Measurements from ENCODE around the gene SPEM1. TPM values are rescaled to one million over a fixed set of nuclear protein-coding genes. Genes with fewer than 3 reads are reported as not detected.

Gene SPEM1
- total RNA-seq, 2 donors from 2014 or later = not detected

DNA sequence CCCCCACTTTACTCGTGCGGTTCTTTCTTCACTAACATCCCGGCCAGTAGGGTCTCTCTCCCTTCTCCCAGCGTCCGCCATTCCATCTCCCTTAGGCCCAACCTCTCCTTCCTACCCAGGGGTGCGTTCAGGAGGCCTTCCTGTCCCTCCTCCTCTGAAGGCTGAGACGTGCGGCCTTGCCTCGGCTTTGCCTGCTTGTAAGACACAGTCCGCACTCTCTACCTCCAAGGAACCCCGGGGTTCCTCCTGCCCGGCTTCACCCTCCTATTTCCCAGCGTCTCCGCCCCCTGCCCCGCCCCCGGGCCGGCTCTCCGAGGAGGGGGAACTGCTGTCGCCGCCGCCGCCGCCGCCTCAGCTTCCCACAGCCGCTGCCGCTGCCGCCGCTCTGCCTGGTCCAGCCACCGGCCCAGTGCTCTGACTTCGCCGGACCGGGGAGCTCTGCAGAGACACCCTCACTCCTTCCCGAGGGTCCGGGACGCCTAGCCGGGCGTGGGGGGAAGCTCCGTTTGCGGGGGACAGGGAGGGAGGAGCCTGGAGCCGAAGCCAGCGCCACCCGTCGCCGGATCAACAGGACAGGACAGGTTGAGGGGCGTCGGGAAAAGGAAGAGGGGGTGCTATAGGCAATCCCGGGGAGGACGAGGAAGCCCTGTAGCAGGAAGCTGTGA is 18.0 kb downstream of the SPEM1 start:
- no peak overlapping the region for H3K4me3 ChIP-seq
- no peaks in the 10 kb centered on the region for H3K27me3 ChIP-seq
- H3K27ac ChIP-seq = peak overlapping the region in 1 of 4 donors; percentile 94
- WGBS, 2 donors = 50 to 87% methylated on average over 48 of the region's 48 CpGs
- peaks cover 49% of the 10 kb centered on the region for H3K4me1 ChIP-seq
- no peak for ATAC-seq
- intact Hi-C loops (cut with DNase I) = no loop called here
- H3K36me3 ChIP-seq (replicated peaks in 1 of 2; ENCODE audit: insufficient read depth in 1 of 2, low read depth in 2 of 2) = no peaks in the 10 kb centered on the region
- DNase-seq = peak; percentile 25 to 48 (median 34)
- TF ChIP-seq, protein P1, sequence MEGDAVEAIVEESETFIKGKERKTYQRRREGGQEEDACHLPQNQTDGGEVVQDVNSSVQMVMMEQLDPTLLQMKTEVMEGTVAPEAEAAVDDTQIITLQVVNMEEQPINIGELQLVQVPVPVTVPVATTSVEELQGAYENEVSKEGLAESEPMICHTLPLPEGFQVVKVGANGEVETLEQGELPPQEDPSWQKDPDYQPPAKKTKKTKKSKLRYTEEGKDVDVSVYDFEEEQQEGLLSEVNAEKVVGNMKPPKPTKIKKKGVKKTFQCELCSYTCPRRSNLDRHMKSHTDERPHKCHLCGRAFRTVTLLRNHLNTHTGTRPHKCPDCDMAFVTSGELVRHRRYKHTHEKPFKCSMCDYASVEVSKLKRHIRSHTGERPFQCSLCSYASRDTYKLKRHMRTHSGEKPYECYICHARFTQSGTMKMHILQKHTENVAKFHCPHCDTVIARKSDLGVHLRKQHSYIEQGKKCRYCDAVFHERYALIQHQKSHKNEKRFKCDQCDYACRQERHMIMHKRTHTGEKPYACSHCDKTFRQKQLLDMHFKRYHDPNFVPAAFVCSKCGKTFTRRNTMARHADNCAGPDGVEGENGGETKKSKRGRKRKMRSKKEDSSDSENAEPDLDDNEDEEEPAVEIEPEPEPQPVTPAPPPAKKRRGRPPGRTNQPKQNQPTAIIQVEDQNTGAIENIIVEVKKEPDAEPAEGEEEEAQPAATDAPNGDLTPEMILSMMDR (IDR thresholded peaks at IDR 0.05) = no peak
- TF ChIP-seq POLR2A (IDR thresholded peaks at IDR 0.05) = no peak
- H3K9me3 ChIP-seq = no peaks in the 10 kb centered on the region

DNA sequence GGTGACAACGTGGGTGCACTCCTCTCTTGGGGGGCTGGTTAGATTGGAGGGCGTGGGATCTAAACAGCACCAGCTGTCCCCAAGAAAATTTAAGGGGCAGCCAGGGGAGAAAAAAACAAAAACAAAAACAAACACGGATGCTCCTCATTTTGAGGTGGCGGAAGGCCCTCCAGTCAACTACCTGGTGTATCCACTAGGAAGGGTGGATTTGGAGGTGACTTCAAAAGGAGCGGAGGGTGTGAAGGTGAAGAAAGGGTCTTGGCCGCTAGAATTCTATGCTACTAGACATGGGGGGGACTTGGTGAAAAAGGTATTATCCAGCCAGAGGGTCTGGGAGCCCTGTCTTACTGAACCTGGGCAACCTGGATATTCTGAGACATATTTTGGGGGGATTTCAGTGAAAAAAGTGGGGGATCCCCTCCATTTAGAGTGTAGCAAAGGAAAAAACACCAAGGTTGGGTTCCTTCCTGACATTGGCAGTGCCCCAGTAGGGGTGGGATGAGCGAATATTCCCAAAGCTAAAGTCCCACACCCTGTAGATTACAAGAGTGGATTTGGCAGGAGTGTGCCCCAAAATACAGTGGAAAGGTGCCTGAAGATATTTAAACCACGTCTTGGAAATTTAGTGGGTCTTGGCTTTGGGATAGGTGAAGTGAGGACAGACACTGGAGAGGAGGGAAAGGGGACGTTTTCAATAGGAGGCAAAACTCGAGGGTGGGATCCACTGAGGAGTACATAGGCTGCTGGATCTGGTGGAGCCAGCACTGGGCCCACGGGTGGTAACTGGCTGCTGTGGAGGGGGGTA is 18.7 kb downstream of the SPEM1 start:
- no peak for TF ChIP-seq POLR2A (IDR thresholded peaks at IDR 0.05)
- TF ChIP-seq, protein P1 (IDR thresholded peaks at IDR 0.05) = no peak
- no peak for ATAC-seq
- Histone ChIP-seq H3K9me3 (no peaks in the 10 kb centered on the region), H3K4me3 (no peak overlapping the region), H3K27me3 (no peaks in the 10 kb centered on the region), H3K27ac (no peak overlapping the region), H3K36me3 (replicated peaks in 1 of 2; ENCODE audit: insufficient read depth in 1 of 2, low read depth in 2 of 2) (no peaks in the 10 kb centered on the region), H3K4me1 (peaks cover 49% of the 10 kb centered on the region)
- intact Hi-C loops (cut with DNase I) = no loop called here
- no peak for DNase-seq
- WGBS, 2 donors = 64 to 66% methylated on average over 11 of the region's 11 CpGs

DNA sequence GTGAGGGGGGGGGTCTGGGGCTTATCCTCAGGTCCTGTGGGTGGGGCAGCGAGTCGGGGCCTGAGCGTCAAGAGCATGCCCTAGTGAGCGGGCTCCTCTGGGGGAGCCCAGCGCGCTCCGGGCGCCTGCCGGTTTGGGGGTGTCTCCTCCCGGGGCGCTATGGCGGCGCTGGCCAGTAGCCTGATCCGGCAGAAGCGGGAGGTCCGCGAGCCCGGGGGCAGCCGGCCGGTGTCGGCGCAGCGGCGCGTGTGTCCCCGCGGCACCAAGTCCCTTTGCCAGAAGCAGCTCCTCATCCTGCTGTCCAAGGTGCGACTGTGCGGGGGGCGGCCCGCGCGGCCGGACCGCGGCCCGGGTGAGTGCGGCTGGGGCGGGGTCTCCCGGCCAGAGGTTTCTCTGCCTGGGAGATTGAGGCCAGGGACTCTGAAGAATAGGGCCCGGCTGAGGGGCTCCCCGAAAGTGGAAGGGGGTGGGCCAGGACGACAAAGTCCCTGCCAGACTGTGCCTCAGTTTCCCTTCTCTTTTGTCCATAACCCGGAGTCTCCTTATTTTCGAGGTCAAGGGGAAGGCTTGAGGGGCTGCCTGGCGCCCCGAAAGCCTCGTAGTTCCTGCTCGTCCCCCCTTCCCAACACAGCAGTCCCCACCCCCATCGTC is 19.5 kb downstream of the SPEM1 start, which contains the start of gene FGF11:
FGF11 (plus strand) TSS at position 51 of the 651 bp plus-strand sequence; CDS start at position 160, 109 bp downstream.
- H3K36me3 ChIP-seq (replicated peaks in 1 of 2; ENCODE audit: insufficient read depth in 1 of 2, low read depth in 2 of 2) = no peaks in the 10 kb centered on the region
- no peak within 1 kb of the TSS for H3K4me3 ChIP-seq
- 4 to 5% methylated on average over 31 to 43 of the region's 50 CpGs for WGBS, 2 donors
- no peaks in the 10 kb centered on the region for H3K27me3 ChIP-seq
- H3K27ac ChIP-seq = no peak within 1 kb of the TSS
- intact Hi-C loops (cut with DNase I) = loop anchor here (5.0 kb wide), 1 partner anchor 48 kb away; no protein-coding TSS in a partner anchor
- H3K4me1 ChIP-seq = peaks cover 49% of the 10 kb centered on the region
- TF ChIP-seq, protein P1 (IDR thresholded peaks at IDR 0.05) = no peak
- TF ChIP-seq POLR2A (IDR thresholded peaks at IDR 0.05) = peak in 1 of 3 donors; percentile 8
- DNase-seq (no peak), ATAC-seq (no peak)
- H3K9me3 ChIP-seq = no peaks in the 10 kb centered on the region

DNA sequence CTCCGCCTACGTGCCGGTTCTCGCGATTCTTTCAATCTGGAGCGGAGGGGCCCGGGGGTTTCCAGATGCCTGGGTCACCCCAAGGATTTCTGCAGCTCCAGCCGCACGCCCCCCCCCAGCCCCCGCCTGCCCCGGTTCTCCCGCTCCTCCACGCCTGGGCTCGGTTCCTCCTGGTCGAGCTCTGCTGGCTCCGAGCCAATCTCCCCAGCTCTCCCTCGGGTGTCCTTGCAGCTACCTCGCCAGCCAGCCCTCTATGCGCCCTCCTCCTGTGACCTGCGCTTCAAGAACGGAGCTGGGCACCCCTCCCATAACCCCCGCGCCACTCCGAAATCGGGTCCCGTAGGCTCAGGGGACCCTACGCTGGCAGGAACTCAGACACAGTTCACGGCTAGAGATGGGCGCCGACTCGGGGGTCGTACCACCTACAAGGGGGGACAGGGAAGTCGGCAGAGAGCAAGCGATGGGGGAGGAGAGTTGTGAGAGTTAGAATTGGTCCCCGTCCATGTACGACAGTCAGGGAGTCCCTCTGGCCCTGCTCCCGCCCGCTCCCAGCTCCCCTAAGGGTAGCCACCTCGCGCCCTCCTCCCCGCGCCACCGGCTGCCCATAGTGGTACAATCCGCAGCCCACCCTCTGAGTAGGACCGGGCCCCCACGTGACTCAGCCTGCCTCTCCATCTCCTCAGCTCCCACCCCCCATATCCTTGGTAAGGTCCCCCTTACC is 20.1 kb downstream of the SPEM1 start:
- TF ChIP-seq, protein P1 (IDR thresholded peaks at IDR 0.05) = no peak
- peak in 1 of 3 donors; percentile 1 for TF ChIP-seq POLR2A (IDR thresholded peaks at IDR 0.05)
- H3K9me3 ChIP-seq = no peaks in the 10 kb centered on the region
- intact Hi-C loops (cut with DNase I) = loop anchor here (5.0 kb wide), 1 partner anchor 47 kb away; no protein-coding TSS in a partner anchor
- H3K4me3 ChIP-seq = no peak overlapping the region
- no peak overlapping the region for H3K27ac ChIP-seq
- 9 to 26% methylated on average over 13 to 45 of the region's 46 CpGs for WGBS, 2 donors
- no peaks in the 10 kb centered on the region for H3K27me3 ChIP-seq
- no peaks in the 10 kb centered on the region for H3K36me3 ChIP-seq (replicated peaks in 1 of 2; ENCODE audit: insufficient read depth in 1 of 2, low read depth in 2 of 2)
- DNase-seq = peak; percentile 65 to 82 (median 76)
- peaks cover 53% of the 10 kb centered on the region for H3K4me1 ChIP-seq
- no peak for ATAC-seq

Data from body of pancreas (tissue), 4 donors.